GM12891 (cell line): Measurements from ENCODE around the gene EPDR1.

ENCODE experiments used
- PAX5 ChIP-seq: IDR thresholded peaks from 2 replicates; pipeline ENCODE4 v1.6.1; 2011; ENCODE audit warnings: low read length, moderate library complexity, mild to moderate bottlenecking; ENCODE audit not compliant: insufficient read depth, severe bottlenecking
- POLR2A ChIP-seq: IDR thresholded peaks from 2 replicates; pipeline ENCODE4 v1.6.1; 2011; ENCODE audit warnings: low read depth, low read length, control low read depth
- POLR2AphosphoS5 ChIP-seq: IDR thresholded peaks from 2 replicates; pipeline ENCODE4 v1.6.1; 2011; ENCODE audit warnings: low read depth, low read length, control low read depth
- TAF1 ChIP-seq: IDR thresholded peaks from 2 replicates; pipeline ENCODE4 v1.6.1; 2011; ENCODE audit warnings: low read depth, low read length, control low read depth

DNA sequence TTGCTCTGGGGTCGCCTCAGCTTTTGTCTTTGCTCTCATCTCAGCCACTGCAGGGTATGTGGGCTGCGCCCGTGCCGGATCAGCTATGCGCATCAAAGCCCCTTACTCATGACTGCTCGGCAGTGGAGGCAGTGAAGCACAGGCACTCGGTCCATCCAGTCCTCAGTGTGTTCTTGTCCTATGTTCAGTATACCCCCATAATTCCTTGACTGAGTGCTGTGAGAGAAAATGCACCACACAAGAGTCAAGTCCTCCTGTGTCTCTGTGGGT lies 27.4 kb downstream of the EPDR1 start:
- no peak for TF ChIP-seq POLR2A
- TF ChIP-seq TAF1 = no peak
- no peak for TF ChIP-seq POLR2AphosphoS5
- TF ChIP-seq PAX5 = no peak
